WTC11 (cell line): ENCODE results near the gene EHMT1. TPM values are rescaled to one million over a fixed set of nuclear protein-coding genes. Genes with fewer than 3 reads are reported as not detected.

Source experiments
- ATAC-seq: fragments of 200-7000 bp; cut with Tn5 transposase; 2 replicates; pipeline ENCODE4 v1.10.0; 2021; ENCODE audit warnings: mild to moderate bottlenecking, moderate library complexity
- CTCF ChIA-PET: fragments of 300-600 bp; sonication (Branson Sonifier 250); formaldehyde crosslinking; loops from one replicate; lab custom pipeline; 2021; ENCODE audit warnings: antibody characterized with exemption; lab: Charles Lee
- POLR2A ChIA-PET: fragments of 350-600 bp; sonication (Branson Sonifier 250); formaldehyde crosslinking; loops from one replicate; lab custom pipeline; 2021; ENCODE audit warnings: antibody characterized with exemption; lab: Charles Lee
- DNase-seq: peaks from one replicate; pipeline ENCODE4 v3.0.0; 2021; ENCODE audit warnings: low spot score
- H3K27ac Mint-ChIP-seq: 2 replicates; pipeline ENCODE4 v1.8.0; 2021; ENCODE audit warnings: mixed read lengths
- H3K27me3 Mint-ChIP-seq: 2 replicates; pipeline ENCODE4 v1.8.0; 2021; ENCODE audit warnings: low read depth, mild to moderate bottlenecking, moderate library complexity, mixed read lengths
- H3K36me3 Mint-ChIP-seq: 2 replicates; pipeline ENCODE4 v1.8.0; 2021; ENCODE audit warnings: mixed read lengths
- H3K4me1 Mint-ChIP-seq: 2 replicates; pipeline ENCODE4 v1.8.0; 2022; ENCODE audit warnings: mixed read lengths
- H3K4me3 Mint-ChIP-seq: 2 replicates; pipeline ENCODE4 v1.8.0; 2021; ENCODE audit warnings: mild to moderate bottlenecking, moderate library complexity, mixed read lengths
- H3K9me3 Mint-ChIP-seq: 2 replicates; pipeline ENCODE4 v1.8.0; 2021; ENCODE audit warnings: mixed read lengths
- ATF1 ChIP-seq: sonication (generic); formaldehyde crosslinking; IDR thresholded peaks from 2 replicates; pipeline ENCODE4 v1.8.1; 2023; ENCODE audit warnings: mild to moderate bottlenecking, moderate library complexity, missing genetic modification reagents
- CREB1 ChIP-seq: sonication (generic); formaldehyde crosslinking; IDR thresholded peaks from 2 replicates; pipeline ENCODE4 v1.8.0; 2023; ENCODE audit warnings: mild to moderate bottlenecking, missing genetic modification reagents
- ESRRA ChIP-seq: sonication (generic); formaldehyde crosslinking; IDR thresholded peaks from 2 replicates; pipeline ENCODE4 v1.8.1; 2022; ENCODE audit warnings: mild to moderate bottlenecking, missing genetic modification reagents, borderline replicate concordance
- GTF2I ChIP-seq: fragments of 250-450 bp; sonication (Bioruptor Pico); conservative IDR thresholded peaks from 2 replicates; pipeline ENCODE4 v1.4.0; 2021; ENCODE audit warnings: mild to moderate bottlenecking
- KAT7 ChIP-seq: sonication (generic); formaldehyde crosslinking; IDR thresholded peaks from 2 replicates; pipeline ENCODE4 v1.8.1; 2023; ENCODE audit warnings: missing genetic modification reagents, mild to moderate bottlenecking, borderline replicate concordance
- NFE2L1 ChIP-seq: sonication (generic); formaldehyde crosslinking; IDR thresholded peaks from 2 replicates; pipeline ENCODE4 v1.8.1; 2023; ENCODE audit warnings: missing genetic modification reagents
- NR2C2 ChIP-seq: sonication (generic); formaldehyde crosslinking; IDR thresholded peaks from 2 replicates; pipeline ENCODE4 v1.8.0; 2022; ENCODE audit warnings: mild to moderate bottlenecking, missing genetic modification reagents
- RELA ChIP-seq: sonication (generic); formaldehyde crosslinking; IDR thresholded peaks from 2 replicates; pipeline ENCODE4 v1.8.1; 2022; ENCODE audit warnings: missing genetic modification reagents, mild to moderate bottlenecking, borderline replicate concordance
- RORB ChIP-seq: fragments of 250-450 bp; sonication (Bioruptor Pico); IDR thresholded peaks from 2 replicates; pipeline ENCODE4 v1.9.0; 2021; ENCODE audit warnings: mild to moderate bottlenecking
- SP1 ChIP-seq: sonication (generic); formaldehyde crosslinking; conservative IDR thresholded peaks from 2 replicates; pipeline ENCODE4 v1.8.1; 2022; ENCODE audit warnings: missing genetic modification reagents
- TEAD1 ChIP-seq: sonication (generic); formaldehyde crosslinking; IDR thresholded peaks from 2 replicates; pipeline ENCODE4 v1.8.0; 2022; ENCODE audit warnings: mild to moderate bottlenecking, missing genetic modification reagents
- TEAD4 ChIP-seq: sonication (generic); formaldehyde crosslinking; IDR thresholded peaks from 2 replicates; pipeline ENCODE4 v1.8.0; 2022; ENCODE audit warnings: mild to moderate bottlenecking, missing genetic modification reagents
- ZNF219 ChIP-seq: sonication (generic); formaldehyde crosslinking; IDR thresholded peaks from 2 replicates; pipeline ENCODE4 v1.8.0; 2023; ENCODE audit warnings: missing genetic modification reagents, mild to moderate bottlenecking, borderline replicate concordance
- ZNF317 ChIP-seq: sonication (generic); formaldehyde crosslinking; IDR thresholded peaks from 2 replicates; pipeline ENCODE4 v1.8.1; 2023; ENCODE audit warnings: low read depth, mild to moderate bottlenecking, moderate library complexity, missing genetic modification reagents, borderline replicate concordance
- ZNF416 ChIP-seq: fragments of 250-450 bp; sonication (Bioruptor Pico); IDR thresholded peaks from 2 replicates; pipeline ENCODE4 v1.9.0; 2021; ENCODE audit warnings: mild to moderate bottlenecking, inconsistent platforms
- total RNA-seq: library from RNA; stranded (reverse); gene quantifications from 3 replicates; pipeline ENCODE4 v1.2.3, GENCODE V29; 2021
- TF ChIP-seq, protein P1 (sequence below): sonication (generic); formaldehyde crosslinking; IDR thresholded peaks from 2 replicates; pipeline ENCODE4 v1.8.0; 2022; ENCODE audit warnings: mild to moderate bottlenecking, missing genetic modification reagents
- TF ChIP-seq, protein P2 (sequence below): fragments of 200-600 bp; IDR thresholded peaks from 2 replicates; pipeline ENCODE4 v1.8.0; 2022; ENCODE audit warnings: antibody characterized with exemption
- TF ChIP-seq, protein P3 (sequence below): fragments of 250-450 bp; sonication (Bioruptor Pico); IDR thresholded peaks from 2 replicates; pipeline ENCODE4 v1.9.0; 2021; ENCODE audit warnings: mild to moderate bottlenecking
- TF ChIP-seq, protein P4 (sequence below): fragments of 250-450 bp; sonication (Bioruptor Pico); IDR thresholded peaks from 2 replicates; pipeline ENCODE4 v2.1.2; 2022; ENCODE audit warnings: mild to moderate bottlenecking, moderate library complexity
- TF ChIP-seq, protein P5 (sequence below): sonication (generic); formaldehyde crosslinking; IDR thresholded peaks from 2 replicates; pipeline ENCODE4 v1.8.1; 2022; ENCODE audit warnings: low read depth, missing genetic modification reagents, borderline replicate concordance
- TF ChIP-seq, protein P6 (sequence below): fragments of 250-450 bp; sonication (Bioruptor Pico); IDR thresholded peaks from 2 replicates; pipeline ENCODE4 v1.8.0; 2021; ENCODE audit warnings: mild to moderate bottlenecking

The EHMT1 gene
- total RNA-seq, 1 experiment from 2014 or later, result 170 TPM

DNA sequence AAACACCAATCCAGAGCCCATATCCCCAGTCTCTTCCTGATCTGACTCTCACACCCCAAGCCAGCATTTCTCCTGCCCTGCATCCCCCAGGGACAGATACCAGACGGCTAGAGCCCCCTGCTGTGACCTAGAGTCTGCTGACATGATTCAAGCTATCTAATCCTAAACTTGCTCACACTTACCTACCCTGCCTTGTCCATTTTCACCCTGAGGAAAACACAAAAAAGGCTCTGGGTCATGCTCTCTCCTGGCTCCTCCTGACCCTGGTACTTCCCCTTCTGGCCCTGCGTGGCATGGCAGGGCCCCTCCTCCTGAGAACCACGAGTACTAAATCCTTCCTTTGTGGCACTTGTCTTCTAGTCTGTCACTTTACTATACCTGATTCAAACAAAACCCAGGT lies 16.1 kb upstream of the EHMT1 start:
- Mint-ChIP-seq H3K9me3 (no peaks in the 10 kb centered on the region), H3K27me3 (peaks cover 33% of the 10 kb centered on the region), H3K4me1 (peaks cover 16% of the 10 kb centered on the region), H3K4me3 (no peak overlapping the region), H3K36me3 (no peaks in the 10 kb centered on the region), H3K27ac (no peak overlapping the region)
- no peak for DNase-seq
- POLR2A ChIA-PET, result no interaction called here
- no peak for ATAC-seq
- CTCF ChIA-PET, result interaction anchor here (0.5 to 0.9 kb wide), 2 partner anchors 71 to 532 kb away, joined by 3 read pairs; partner anchors contain the start of gene SAPCD2
- TF ChIP-seq, protein P1, sequence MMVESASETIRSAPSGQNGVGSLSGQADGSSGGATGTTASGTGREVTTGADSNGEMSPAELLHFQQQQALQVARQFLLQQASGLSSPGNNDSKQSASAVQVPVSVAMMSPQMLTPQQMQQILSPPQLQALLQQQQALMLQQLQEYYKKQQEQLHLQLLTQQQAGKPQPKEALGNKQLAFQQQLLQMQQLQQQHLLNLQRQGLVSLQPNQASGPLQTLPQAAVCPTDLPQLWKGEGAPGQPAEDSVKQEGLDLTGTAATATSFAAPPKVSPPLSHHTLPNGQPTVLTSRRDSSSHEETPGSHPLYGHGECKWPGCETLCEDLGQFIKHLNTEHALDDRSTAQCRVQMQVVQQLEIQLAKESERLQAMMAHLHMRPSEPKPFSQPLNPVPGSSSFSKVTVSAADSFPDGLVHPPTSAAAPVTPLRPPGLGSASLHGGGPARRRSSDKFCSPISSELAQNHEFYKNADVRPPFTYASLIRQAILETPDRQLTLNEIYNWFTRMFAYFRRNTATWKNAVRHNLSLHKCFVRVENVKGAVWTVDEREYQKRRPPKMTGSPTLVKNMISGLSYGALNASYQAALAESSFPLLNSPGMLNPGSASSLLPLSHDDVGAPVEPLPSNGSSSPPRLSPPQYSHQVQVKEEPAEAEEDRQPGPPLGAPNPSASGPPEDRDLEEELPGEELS (CRISPR knock-in tag), result no peak
- TF ChIP-seq TEAD1 (no peak), ESRRA (CRISPR knock-in tag) (no peak), CREB1 (CRISPR knock-in tag) (no peak), ZNF317 (CRISPR knock-in tag) (no peak), ZNF219 (CRISPR knock-in tag) (no peak), KAT7 (no peak), RORB (no peak), ATF1 (CRISPR knock-in tag) (no peak), NFE2L1 (no peak), ZNF416 (no peak), TEAD4 (CRISPR knock-in tag) (no peak), NR2C2 (CRISPR knock-in tag) (no peak), RELA (no peak), GTF2I (CRISPR knock-in tag) (no peak)
- TF ChIP-seq, protein P2, sequence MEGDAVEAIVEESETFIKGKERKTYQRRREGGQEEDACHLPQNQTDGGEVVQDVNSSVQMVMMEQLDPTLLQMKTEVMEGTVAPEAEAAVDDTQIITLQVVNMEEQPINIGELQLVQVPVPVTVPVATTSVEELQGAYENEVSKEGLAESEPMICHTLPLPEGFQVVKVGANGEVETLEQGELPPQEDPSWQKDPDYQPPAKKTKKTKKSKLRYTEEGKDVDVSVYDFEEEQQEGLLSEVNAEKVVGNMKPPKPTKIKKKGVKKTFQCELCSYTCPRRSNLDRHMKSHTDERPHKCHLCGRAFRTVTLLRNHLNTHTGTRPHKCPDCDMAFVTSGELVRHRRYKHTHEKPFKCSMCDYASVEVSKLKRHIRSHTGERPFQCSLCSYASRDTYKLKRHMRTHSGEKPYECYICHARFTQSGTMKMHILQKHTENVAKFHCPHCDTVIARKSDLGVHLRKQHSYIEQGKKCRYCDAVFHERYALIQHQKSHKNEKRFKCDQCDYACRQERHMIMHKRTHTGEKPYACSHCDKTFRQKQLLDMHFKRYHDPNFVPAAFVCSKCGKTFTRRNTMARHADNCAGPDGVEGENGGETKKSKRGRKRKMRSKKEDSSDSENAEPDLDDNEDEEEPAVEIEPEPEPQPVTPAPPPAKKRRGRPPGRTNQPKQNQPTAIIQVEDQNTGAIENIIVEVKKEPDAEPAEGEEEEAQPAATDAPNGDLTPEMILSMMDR, result no peak
- TF ChIP-seq, protein P3, sequence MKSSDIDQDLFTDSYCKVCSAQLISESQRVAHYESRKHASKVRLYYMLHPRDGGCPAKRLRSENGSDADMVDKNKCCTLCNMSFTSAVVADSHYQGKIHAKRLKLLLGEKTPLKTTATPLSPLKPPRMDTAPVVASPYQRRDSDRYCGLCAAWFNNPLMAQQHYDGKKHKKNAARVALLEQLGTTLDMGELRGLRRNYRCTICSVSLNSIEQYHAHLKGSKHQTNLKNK (CRISPR knock-in tag), result no peak
- TF ChIP-seq, protein P4, sequence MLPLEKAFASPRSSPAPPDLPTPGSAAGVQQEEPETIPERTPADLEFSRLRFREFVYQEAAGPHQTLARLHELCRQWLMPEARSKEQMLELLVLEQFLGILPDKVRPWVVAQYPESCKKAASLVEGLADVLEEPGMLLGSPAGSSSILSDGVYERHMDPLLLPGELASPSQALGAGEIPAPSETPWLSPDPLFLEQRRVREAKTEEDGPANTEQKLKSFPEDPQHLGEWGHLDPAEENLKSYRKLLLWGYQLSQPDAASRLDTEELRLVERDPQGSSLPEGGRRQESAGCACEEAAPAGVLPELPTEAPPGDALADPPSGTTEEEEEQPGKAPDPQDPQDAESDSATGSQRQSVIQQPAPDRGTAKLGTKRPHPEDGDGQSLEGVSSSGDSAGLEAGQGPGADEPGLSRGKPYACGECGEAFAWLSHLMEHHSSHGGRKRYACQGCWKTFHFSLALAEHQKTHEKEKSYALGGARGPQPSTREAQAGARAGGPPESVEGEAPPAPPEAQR (CRISPR knock-in tag), result no peak
- TF ChIP-seq, protein P5, sequence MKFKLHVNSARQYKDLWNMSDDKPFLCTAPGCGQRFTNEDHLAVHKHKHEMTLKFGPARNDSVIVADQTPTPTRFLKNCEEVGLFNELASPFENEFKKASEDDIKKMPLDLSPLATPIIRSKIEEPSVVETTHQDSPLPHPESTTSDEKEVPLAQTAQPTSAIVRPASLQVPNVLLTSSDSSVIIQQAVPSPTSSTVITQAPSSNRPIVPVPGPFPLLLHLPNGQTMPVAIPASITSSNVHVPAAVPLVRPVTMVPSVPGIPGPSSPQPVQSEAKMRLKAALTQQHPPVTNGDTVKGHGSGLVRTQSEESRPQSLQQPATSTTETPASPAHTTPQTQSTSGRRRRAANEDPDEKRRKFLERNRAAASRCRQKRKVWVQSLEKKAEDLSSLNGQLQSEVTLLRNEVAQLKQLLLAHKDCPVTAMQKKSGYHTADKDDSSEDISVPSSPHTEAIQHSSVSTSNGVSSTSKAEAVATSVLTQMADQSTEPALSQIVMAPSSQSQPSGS (CRISPR knock-in tag), result no peak

DNA sequence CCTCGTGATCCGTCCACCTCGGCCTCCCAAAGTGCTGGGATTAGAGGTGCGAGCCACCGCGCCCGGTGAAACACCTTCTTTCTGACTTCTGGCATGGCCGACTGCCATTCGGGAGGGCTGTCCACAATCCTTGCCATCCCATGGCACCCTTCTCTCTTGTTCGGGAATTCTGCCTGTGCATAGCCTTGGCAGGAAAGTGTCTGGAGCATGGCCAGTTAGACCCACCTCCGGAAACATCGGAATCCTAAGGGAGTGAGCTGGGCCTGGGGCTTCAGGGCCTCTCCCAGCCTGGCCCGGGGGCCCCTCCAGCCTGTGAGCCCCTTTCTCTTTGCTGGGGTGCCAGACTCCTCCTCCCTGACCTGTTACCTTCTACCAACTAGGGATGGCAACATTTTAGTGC lies 14.9 kb upstream of the EHMT1 start:
- ChIA-PET POLR2A (interaction anchor here (1.5 kb wide), 1 partner anchor 15 kb away, joined by 5 read pairs; the partner anchor contains the start of gene EHMT1), CTCF (interaction anchor here (1.1 to 1.9 kb wide), 2 partner anchors 12 to 52 kb away, joined by 6 to 11 read pairs; partner anchors contain the start of genes MRPL41 and ZMYND19)
- peaks cover 16% of the 10 kb centered on the region for H3K4me1 Mint-ChIP-seq
- H3K36me3 Mint-ChIP-seq, result no peaks in the 10 kb centered on the region
- H3K9me3 Mint-ChIP-seq, result no peaks in the 10 kb centered on the region
- H3K27me3 Mint-ChIP-seq, result peaks cover 28% of the 10 kb centered on the region
- ATAC-seq, result no peak
- peak overlapping the region; percentile 56 for H3K4me3 Mint-ChIP-seq
- no peak overlapping the region for H3K27ac Mint-ChIP-seq
- no peak for TF ChIP-seq TEAD4 (CRISPR knock-in tag)
- TF ChIP-seq SP1 (CRISPR knock-in tag), result no peak
- no peak for TF ChIP-seq NFE2L1
- no peak for TF ChIP-seq GTF2I (CRISPR knock-in tag)
- TF ChIP-seq, protein P6, sequence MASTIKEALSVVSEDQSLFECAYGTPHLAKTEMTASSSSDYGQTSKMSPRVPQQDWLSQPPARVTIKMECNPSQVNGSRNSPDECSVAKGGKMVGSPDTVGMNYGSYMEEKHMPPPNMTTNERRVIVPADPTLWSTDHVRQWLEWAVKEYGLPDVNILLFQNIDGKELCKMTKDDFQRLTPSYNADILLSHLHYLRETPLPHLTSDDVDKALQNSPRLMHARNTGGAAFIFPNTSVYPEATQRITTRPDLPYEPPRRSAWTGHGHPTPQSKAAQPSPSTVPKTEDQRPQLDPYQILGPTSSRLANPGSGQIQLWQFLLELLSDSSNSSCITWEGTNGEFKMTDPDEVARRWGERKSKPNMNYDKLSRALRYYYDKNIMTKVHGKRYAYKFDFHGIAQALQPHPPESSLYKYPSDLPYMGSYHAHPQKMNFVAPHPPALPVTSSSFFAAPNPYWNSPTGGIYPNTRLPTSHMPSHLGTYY (CRISPR knock-in tag), result no peak
- DNase-seq, result no peak
